ENCODE measurements around the gene NKX3-2.

- no peak for TF ChIP-seq CTCF (conservative IDR thresholded peaks at IDR 0.05; ENCODE audit: low read depth, low read length)
- TF ChIP-seq POLR2A (IDR thresholded peaks at IDR 0.05; ENCODE audit: low read depth, low read length), result no peak
- no peak for TF ChIP-seq SMC3 (IDR thresholded peaks at IDR 0.05; ENCODE audit: low read depth, low read length)
- TF ChIP-seq BHLHE40 (IDR thresholded peaks at IDR 0.05; ENCODE audit: low read depth, low read length), result no peak
- TF ChIP-seq RFX5 (IDR thresholded peaks at IDR 0.05; ENCODE audit: low read depth, low read length), result no peak
- no peak for TF ChIP-seq RAD21 (IDR thresholded peaks at IDR 0.05; ENCODE audit: low read length)
- no peak for TF ChIP-seq CHD1 (IDR thresholded peaks at IDR 0.05; ENCODE audit: low read depth, low read length)
- no peak for TF ChIP-seq ELK1 (IDR thresholded peaks at IDR 0.05; ENCODE audit: borderline replicate concordance, low read depth, low read length)
- TF ChIP-seq RCOR1 (IDR thresholded peaks at IDR 0.05; ENCODE audit: insufficient replicate concordance, low read length), result no peak
- no peak for TF ChIP-seq MAZ (IDR thresholded peaks at IDR 0.05; ENCODE audit: borderline replicate concordance, low read depth, low read length)
- no peak for TF ChIP-seq CEBPB (IDR thresholded peaks at IDR 0.05; ENCODE audit: low read depth, low read length)
- no peak for TF ChIP-seq USF2 (IDR thresholded peaks at IDR 0.05; ENCODE audit: low read depth, low read length)
- no peak for TF ChIP-seq MAFK (IDR thresholded peaks at IDR 0.05; ENCODE audit: low read depth, low read length)
- no peak for TF ChIP-seq MXI1 (IDR thresholded peaks at IDR 0.05; ENCODE audit: borderline replicate concordance, low read depth, low read length)
Observed at GRCh38 chr4:13535708-13536361, 8.5 kb downstream of the NKX3-2 start.
